Measurements from ENCODE around the gene QPCT. TPM values are rescaled to one million over a fixed set of nuclear protein-coding genes. Genes with fewer than 3 reads are reported as not detected.

Gene QPCT
- total RNA-seq, 1 experiment from 2014 or later = 4.2 TPM

DNA sequence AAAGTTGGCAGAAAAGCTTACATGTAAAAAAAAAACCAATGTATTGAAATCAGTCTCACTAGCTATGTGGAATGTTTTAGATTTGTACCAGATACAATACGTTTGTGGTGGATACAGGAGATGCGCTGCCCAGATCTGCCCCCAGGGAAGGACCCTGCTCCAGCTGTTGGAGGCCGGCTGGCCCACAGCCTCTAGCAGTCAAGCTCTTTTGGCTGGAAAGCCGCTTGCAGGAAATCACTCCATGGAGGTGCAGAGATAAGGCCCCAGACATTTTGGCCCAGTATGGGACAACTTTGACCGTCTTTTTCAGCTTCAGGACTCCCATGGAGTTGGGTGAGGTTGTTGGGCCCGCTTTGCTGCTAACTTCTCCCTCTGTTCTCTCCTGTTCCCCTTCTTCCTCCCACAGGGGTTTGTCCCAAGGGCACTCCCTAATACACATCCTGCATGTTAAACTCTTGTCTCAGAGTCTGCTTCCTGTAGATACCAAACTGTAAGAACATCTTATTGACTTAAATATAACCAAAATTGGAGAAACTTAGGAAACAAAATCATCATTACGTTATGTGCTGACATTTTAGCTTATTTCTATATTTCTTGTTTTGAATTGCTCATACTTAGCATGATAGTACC, 1.7 kb upstream of the QPCT start:
- peaks cover 12% of the 10 kb centered on the region for H3K4me1 ChIP-seq (ENCODE audit: insufficient read depth, low read length, poor library complexity, severe bottlenecking)
- TF ChIP-seq, protein P1, sequence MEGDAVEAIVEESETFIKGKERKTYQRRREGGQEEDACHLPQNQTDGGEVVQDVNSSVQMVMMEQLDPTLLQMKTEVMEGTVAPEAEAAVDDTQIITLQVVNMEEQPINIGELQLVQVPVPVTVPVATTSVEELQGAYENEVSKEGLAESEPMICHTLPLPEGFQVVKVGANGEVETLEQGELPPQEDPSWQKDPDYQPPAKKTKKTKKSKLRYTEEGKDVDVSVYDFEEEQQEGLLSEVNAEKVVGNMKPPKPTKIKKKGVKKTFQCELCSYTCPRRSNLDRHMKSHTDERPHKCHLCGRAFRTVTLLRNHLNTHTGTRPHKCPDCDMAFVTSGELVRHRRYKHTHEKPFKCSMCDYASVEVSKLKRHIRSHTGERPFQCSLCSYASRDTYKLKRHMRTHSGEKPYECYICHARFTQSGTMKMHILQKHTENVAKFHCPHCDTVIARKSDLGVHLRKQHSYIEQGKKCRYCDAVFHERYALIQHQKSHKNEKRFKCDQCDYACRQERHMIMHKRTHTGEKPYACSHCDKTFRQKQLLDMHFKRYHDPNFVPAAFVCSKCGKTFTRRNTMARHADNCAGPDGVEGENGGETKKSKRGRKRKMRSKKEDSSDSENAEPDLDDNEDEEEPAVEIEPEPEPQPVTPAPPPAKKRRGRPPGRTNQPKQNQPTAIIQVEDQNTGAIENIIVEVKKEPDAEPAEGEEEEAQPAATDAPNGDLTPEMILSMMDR (conservative IDR thresholded peaks at IDR 0.05; ENCODE audit: low read depth, low read length) = no peak
- TF ChIP-seq EZH2 (IDR thresholded peaks at IDR 0.05; ENCODE audit: borderline replicate concordance, low read depth, low read length, poor library complexity, severe bottlenecking) = no peak
- DNase-seq (ENCODE audit: low spot score) = no peak
- ChIA-PET CTCF (interaction anchor here (0.6 to 0.8 kb wide), 2 partner anchors 535 to 734 kb away, joined by 3 to 4 read pairs; no protein-coding TSS in a partner anchor), POLR2A (ENCODE audit: low non-redundant PET) (interaction anchor here (0.6 to 0.7 kb wide), 2 partner anchors 19 to 1641 kb away, joined by 3 to 4 read pairs; no protein-coding TSS in a partner anchor)
- H3K27ac ChIP-seq (ENCODE audit: low read depth, low read length, poor library complexity, severe bottlenecking) = no peak overlapping the region
- no peak overlapping the region for H3K4me3 ChIP-seq (ENCODE audit: low read depth, low read length, poor library complexity, severe bottlenecking)
- no peaks in the 10 kb centered on the region for H3K9me3 ChIP-seq (ENCODE audit: low read depth, low read length, poor library complexity, severe bottlenecking)
- intact Hi-C loops (cut with micrococcal nuclease; ENCODE audit: unreplicated experiment) = no loop called here
- H3K36me3 ChIP-seq (ENCODE audit: insufficient read depth, low read length, poor library complexity, severe bottlenecking) = no peaks in the 10 kb centered on the region
- H3K27me3 ChIP-seq (replicated peaks; ENCODE audit: insufficient read depth, low read depth, low read length, poor library complexity) = no peaks in the 10 kb centered on the region
- BruUV-seq (replicated peaks) = no TSS peak

GRCh38 chr2:37343537-37344434, 644 bp upstream of the QPCT start:
- intact Hi-C loops (cut with micrococcal nuclease; ENCODE audit: unreplicated experiment) = no loop called here
- BruUV-seq (replicated peaks) = no TSS peak
- Histone ChIP-seq H3K27ac (ENCODE audit: low read depth, low read length, poor library complexity, severe bottlenecking) (no peak overlapping the region), H3K36me3 (ENCODE audit: insufficient read depth, low read length, poor library complexity, severe bottlenecking) (no peaks in the 10 kb centered on the region), H3K9me3 (ENCODE audit: low read depth, low read length, poor library complexity, severe bottlenecking) (no peaks in the 10 kb centered on the region), H3K4me3 (ENCODE audit: low read depth, low read length, poor library complexity, severe bottlenecking) (peak overlapping the region; percentile 56), H3K27me3 (replicated peaks; ENCODE audit: insufficient read depth, low read depth, low read length, poor library complexity) (no peaks in the 10 kb centered on the region), H3K4me1 (ENCODE audit: insufficient read depth, low read length, poor library complexity, severe bottlenecking) (peaks cover 1% of the 10 kb centered on the region)
- TF ChIP-seq, protein P1 (conservative IDR thresholded peaks at IDR 0.05; ENCODE audit: low read depth, low read length) = peak; percentile 51
- TF ChIP-seq EZH2 (IDR thresholded peaks at IDR 0.05; ENCODE audit: borderline replicate concordance, low read depth, low read length, poor library complexity, severe bottlenecking) = no peak
- CTCF ChIA-PET = no interaction called here
- peak; percentile 71 for DNase-seq (ENCODE audit: low spot score)
- POLR2A ChIA-PET (ENCODE audit: low non-redundant PET) = interaction anchor here (0.7 kb wide), 1 partner anchor 20 kb away, joined by 4 read pairs; no protein-coding TSS in a partner anchor

DNA sequence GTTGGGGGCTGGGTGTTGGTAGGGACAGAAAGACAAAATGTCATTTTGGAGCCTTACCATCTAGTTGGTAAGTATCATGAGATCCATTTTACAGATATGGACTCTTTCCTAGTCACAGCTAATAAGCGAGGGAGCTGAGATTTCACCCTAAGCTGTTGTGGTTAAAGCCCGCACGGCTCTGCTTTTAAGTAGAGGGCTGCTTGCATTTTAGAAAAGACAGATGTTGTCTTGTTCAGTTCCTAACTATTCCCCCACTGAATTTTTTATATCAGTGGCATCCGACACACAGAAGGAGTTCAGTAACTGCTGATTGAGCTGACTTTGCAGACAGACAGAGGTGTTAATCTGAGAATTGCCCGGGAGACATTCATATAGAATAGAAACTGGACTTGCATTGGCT, 3.7 kb downstream of the QPCT start:
- H3K4me1 ChIP-seq (ENCODE audit: insufficient read depth, low read length, poor library complexity, severe bottlenecking) = no peaks in the 10 kb centered on the region
- H3K36me3 ChIP-seq (ENCODE audit: insufficient read depth, low read length, poor library complexity, severe bottlenecking) = no peaks in the 10 kb centered on the region
- no peak overlapping the region for H3K27ac ChIP-seq (ENCODE audit: low read depth, low read length, poor library complexity, severe bottlenecking)
- H3K27me3 ChIP-seq (replicated peaks; ENCODE audit: insufficient read depth, low read depth, low read length, poor library complexity) = no peaks in the 10 kb centered on the region
- intact Hi-C loops (cut with micrococcal nuclease; ENCODE audit: unreplicated experiment) = no loop called here
- no peaks in the 10 kb centered on the region for H3K9me3 ChIP-seq (ENCODE audit: low read depth, low read length, poor library complexity, severe bottlenecking)
- H3K4me3 ChIP-seq (ENCODE audit: low read depth, low read length, poor library complexity, severe bottlenecking) = no peak overlapping the region
- DNase-seq (ENCODE audit: low spot score) = no peak
- TF ChIP-seq, protein P1 (conservative IDR thresholded peaks at IDR 0.05; ENCODE audit: low read depth, low read length) = no peak
- TF ChIP-seq EZH2 (IDR thresholded peaks at IDR 0.05; ENCODE audit: borderline replicate concordance, low read depth, low read length, poor library complexity, severe bottlenecking) = no peak
- ChIA-PET CTCF (no interaction called here), POLR2A (ENCODE audit: low non-redundant PET) (no interaction called here)
- no TSS peak for BruUV-seq (replicated peaks)

All from A673 (cell line).